Vagina (tissue), 2 donors: Measurements from ENCODE around the gene DFFB. TPM values are rescaled to one million over a fixed set of nuclear protein-coding genes. Genes with fewer than 3 reads are reported as not detected.
"Not testable (repeated sequence)": the region's sequence is repeated elsewhere in the genome, so short reads cannot be mapped to it uniquely, and the experiment has no call there.

ENCODE experiments used
- DNase-seq, 2 donors: peaks; one replicate each; pipeline ENCODE4 v3.0.0-alpha.2; 2017; ENCODE audit errors: extremely low spot score in 2 of 2
- H3K27ac ChIP-seq: fragments of 200-600 bp; sonication (generic); one replicate; pipeline ENCODE4 v1.5.1; 2019
- H3K27me3 ChIP-seq: fragments of 200-600 bp; sonication (generic); one replicate; pipeline ENCODE4 v1.5.1; 2019
- H3K36me3 ChIP-seq, 2 donors: fragments of 200-600 bp; sonication (generic); one replicate each; pipeline ENCODE4 v1.5.1; 2017 to 2019
- H3K4me1 ChIP-seq: fragments of 200-600 bp; sonication (generic); one replicate; pipeline ENCODE4 v1.5.1; 2019
- H3K4me3 ChIP-seq, 2 donors: fragments of 200-600 bp; sonication (generic); 1 replicate in 1 of 2; 2 replicates in 1 of 2; pipeline ENCODE4 v1.5.1; 2016 to 2019
- H3K9me3 ChIP-seq: fragments of 200-600 bp; sonication (generic); one replicate; pipeline ENCODE4 v1.5.1; 2019
- POLR2A ChIP-seq, 2 donors: fragments of 450-650 bp; IDR thresholded peaks; one replicate each; pipeline ENCODE4 v1.6.1; 2017; ENCODE audit warnings: antibody characterized with exemption in 2 of 2, mild to moderate bottlenecking in 2 of 2, moderate library complexity in 2 of 2
- POLR2AphosphoS5 ChIP-seq, 2 donors: sonication (generic); formaldehyde crosslinking; IDR thresholded peaks; one replicate each; pipeline ENCODE4 v1.9.0; 2017; ENCODE audit warnings: antibody characterized with exemption in 2 of 2, mild to moderate bottlenecking in 2 of 2, low read depth in 1 of 2; ENCODE audit not compliant: insufficient read depth in 1 of 2
- intact Hi-C: fragments of 100-400 bp; cut with DNase I; formaldehyde crosslinking; loops from one replicate; pipeline ENCODE4 v1.15.1; 2023
- total RNA-seq: library from RNA; depleted of rRNA; stranded (reverse); fragments of >200 nt; gene quantifications from one replicate; pipeline ENCODE4 v1.2.3, GENCODE V29; 2016
- TF ChIP-seq, protein P1 (sequence below), 3 experiments: fragments of 450-650 bp in 2 of 3; fragments of 200-600 bp in 1 of 3; sonication (generic) in 1 of 3; IDR thresholded peaks; one replicate each; pipeline ENCODE4 v1.5.1; 2017 to 2019; ENCODE audit warnings: antibody characterized with exemption in 3 of 3, mild to moderate bottlenecking in 2 of 3, moderate library complexity in 2 of 3

DFFB gene
- total RNA-seq, 1 donor from 2014 or later: 8.8 TPM

DNA sequence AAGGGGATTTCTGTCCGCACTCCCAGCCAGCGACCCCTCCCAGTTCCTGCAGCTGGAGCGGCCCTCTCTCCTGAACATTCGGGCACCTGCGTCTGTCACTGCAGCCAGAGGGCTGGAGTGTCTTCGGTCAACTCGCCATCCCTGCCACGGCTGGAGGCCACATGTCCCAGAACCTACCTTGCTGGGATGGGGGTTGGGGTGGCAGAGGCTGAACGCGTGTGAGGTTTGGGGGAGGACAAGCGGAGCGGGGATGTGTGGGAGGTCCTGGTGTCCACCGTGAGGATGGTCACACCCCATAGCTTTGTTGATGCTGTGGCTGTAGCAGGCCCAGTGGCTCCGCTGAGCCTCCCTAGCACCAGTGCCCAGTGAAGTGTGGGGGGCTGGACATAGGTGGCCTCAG, 57.6 kb downstream of the DFFB start:
- no peaks in the 10 kb centered on the region for H3K9me3 ChIP-seq
- DNase-seq: no peak
- H3K4me3 ChIP-seq: no peak overlapping the region
- TF ChIP-seq POLR2A (IDR thresholded peaks at IDR 0.05): no peak
- TF ChIP-seq, protein P1, sequence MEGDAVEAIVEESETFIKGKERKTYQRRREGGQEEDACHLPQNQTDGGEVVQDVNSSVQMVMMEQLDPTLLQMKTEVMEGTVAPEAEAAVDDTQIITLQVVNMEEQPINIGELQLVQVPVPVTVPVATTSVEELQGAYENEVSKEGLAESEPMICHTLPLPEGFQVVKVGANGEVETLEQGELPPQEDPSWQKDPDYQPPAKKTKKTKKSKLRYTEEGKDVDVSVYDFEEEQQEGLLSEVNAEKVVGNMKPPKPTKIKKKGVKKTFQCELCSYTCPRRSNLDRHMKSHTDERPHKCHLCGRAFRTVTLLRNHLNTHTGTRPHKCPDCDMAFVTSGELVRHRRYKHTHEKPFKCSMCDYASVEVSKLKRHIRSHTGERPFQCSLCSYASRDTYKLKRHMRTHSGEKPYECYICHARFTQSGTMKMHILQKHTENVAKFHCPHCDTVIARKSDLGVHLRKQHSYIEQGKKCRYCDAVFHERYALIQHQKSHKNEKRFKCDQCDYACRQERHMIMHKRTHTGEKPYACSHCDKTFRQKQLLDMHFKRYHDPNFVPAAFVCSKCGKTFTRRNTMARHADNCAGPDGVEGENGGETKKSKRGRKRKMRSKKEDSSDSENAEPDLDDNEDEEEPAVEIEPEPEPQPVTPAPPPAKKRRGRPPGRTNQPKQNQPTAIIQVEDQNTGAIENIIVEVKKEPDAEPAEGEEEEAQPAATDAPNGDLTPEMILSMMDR (IDR thresholded peaks at IDR 0.05): no peak
- TF ChIP-seq POLR2AphosphoS5 (IDR thresholded peaks at IDR 0.05; ENCODE audit: insufficient read depth in 1 of 2, low read depth in 1 of 2): no peak
- no peak overlapping the region for H3K27ac ChIP-seq
- H3K36me3 ChIP-seq: no peaks in the 10 kb centered on the region
- intact Hi-C loops: no loop called here
- H3K4me1 ChIP-seq: peaks cover 5% of the 10 kb centered on the region
- H3K27me3 ChIP-seq: no peaks in the 10 kb centered on the region

DNA sequence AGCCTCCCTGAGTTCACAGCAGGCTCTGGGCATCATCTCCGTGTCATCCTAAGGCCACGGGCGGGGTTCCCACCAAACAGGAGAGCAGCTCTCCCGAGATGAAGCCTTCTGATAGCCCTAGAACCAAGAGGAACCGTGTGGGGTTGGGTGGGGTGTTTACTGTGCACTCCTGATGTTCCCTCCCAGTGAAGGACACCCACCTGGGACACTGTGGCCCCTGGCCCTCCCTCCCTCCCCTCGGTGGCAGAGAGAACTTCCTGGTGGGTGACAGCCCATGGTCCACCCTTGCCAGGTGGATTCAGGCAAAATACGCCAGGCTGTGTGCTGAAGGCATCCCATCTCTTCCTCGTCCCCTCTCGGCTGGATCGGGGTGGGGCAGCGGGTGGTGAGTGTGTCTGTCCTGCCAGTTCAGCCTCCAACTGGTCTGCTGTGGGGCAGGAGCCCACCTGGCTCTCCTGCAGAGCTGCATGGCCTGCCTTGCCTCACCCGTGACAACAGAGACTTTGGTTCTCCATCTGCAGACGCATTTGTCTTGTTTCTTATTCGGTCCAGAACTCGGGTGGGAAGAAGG, 58.4 kb downstream of the DFFB start:
- H3K27ac ChIP-seq: no peak overlapping the region
- H3K36me3 ChIP-seq: no peaks in the 10 kb centered on the region
- DNase-seq: no peak
- no peak overlapping the region for H3K4me3 ChIP-seq
- H3K9me3 ChIP-seq: no peaks in the 10 kb centered on the region
- TF ChIP-seq POLR2A (IDR thresholded peaks at IDR 0.05): no peak
- TF ChIP-seq, protein P1 (IDR thresholded peaks at IDR 0.05): no peak
- TF ChIP-seq POLR2AphosphoS5 (IDR thresholded peaks at IDR 0.05; ENCODE audit: insufficient read depth in 1 of 2, low read depth in 1 of 2): no peak
- H3K27me3 ChIP-seq: no peaks in the 10 kb centered on the region
- peaks cover 5% of the 10 kb centered on the region for H3K4me1 ChIP-seq
- intact Hi-C loops: no loop called here

DNA sequence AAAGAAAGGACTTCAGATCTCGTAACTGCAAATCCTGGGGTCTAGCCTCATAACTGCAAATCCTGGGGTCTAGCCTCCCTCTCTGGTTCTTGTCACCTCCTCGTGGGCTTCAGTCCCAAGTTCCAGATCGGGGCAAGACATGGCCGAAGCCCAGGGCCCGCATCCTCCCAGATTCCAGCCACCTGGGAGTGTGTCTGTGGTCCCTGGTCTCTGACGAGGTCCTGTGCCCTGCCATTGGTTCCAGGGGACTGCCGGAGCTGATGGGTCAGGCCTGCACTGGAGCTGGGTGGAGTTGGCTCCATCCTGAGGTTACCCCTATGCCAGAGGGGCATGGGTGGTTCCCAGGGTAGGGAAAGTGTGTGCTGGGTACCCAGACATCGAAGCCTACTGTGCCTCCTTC, 60.5 kb downstream of the DFFB start:
- DNase-seq: no peak
- H3K4me3 ChIP-seq: no peak overlapping the region
- H3K4me1 ChIP-seq: no peaks in the 10 kb centered on the region
- H3K9me3 ChIP-seq: no peaks in the 10 kb centered on the region
- TF ChIP-seq POLR2AphosphoS5 (IDR thresholded peaks at IDR 0.05; ENCODE audit: insufficient read depth in 1 of 2, low read depth in 1 of 2): no peak
- TF ChIP-seq POLR2A (IDR thresholded peaks at IDR 0.05): no peak
- TF ChIP-seq, protein P1 (IDR thresholded peaks at IDR 0.05): no peak
- intact Hi-C loops: no loop called here
- no peak overlapping the region for H3K27ac ChIP-seq
- H3K27me3 ChIP-seq: no peaks in the 10 kb centered on the region
- no peaks in the 10 kb centered on the region for H3K36me3 ChIP-seq

DNA sequence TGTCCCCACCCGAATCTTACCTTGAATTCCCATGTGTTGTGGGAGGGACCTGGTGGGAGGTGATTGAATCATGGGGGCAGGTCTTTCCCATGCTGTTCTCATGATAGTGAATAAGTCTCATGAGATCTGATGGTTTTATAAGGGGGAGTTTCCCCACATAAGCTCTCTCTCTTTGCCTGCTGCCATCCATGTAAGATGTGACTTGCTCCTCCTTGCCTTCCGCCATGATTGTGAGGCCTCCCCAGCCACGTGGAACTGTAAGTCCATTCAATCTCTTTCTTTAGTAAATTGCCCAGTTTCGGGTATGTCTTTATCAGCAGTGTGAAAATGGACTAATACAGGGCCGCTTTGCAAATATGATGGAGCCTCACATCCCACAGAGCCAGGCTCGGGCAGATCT, 61.1 kb downstream of the DFFB start:
- H3K4me1 ChIP-seq, H3K27me3 ChIP-seq, intact Hi-C loops, DNase-seq, H3K27ac ChIP-seq, H3K4me3 ChIP-seq, H3K36me3 ChIP-seq, H3K9me3 ChIP-seq: not testable (repeated sequence)

DNA sequence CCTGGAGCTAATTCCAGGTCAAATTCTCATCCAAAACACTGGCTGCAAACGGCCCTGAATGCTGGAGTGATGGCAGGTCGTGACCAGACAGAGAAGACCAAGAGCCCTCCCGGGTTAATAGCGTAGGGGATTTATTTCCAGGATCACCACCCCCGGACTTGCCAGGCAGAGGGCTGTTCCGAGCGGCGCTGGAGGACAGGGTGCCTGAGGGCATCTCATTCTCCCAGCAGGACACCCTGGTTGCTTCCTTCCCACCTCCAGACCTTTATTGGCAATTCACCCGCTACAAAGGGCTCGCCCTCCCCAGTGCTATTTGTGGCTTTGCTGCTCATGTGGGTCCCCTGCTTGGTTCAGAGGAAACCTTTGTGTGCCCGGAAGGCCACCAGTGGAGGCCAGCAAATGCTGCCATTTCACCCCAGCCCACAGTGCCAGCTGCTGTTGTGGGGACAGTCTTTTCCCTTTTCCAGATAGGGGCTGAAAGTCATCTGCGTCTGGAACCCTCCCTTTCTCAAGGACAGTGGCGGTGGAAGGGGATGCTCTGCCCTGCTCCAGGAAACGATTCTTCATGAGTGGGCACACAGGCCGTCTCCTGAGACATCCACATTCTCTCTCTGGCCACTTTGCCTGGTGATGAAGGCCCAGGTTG, 61.8 kb downstream of the DFFB start:
- TF ChIP-seq POLR2AphosphoS5 (IDR thresholded peaks at IDR 0.05; ENCODE audit: insufficient read depth in 1 of 2, low read depth in 1 of 2) (no peak), POLR2A (IDR thresholded peaks at IDR 0.05) (no peak)
- TF ChIP-seq, protein P1 (IDR thresholded peaks at IDR 0.05): no peak
- no peaks in the 10 kb centered on the region for H3K4me1 ChIP-seq
- H3K4me3 ChIP-seq: no peak overlapping the region
- intact Hi-C loops: no loop called here
- no peak for DNase-seq
- H3K27ac ChIP-seq: no peak overlapping the region
- no peaks in the 10 kb centered on the region for H3K36me3 ChIP-seq
- no peaks in the 10 kb centered on the region for H3K27me3 ChIP-seq
- no peaks in the 10 kb centered on the region for H3K9me3 ChIP-seq
